ENCODE measurements around the gene MAD1L1.
A peak's percentile ranks its signal among the peaks of the same experiment; 100 is the strongest.

The MAD1L1 gene

DNA sequence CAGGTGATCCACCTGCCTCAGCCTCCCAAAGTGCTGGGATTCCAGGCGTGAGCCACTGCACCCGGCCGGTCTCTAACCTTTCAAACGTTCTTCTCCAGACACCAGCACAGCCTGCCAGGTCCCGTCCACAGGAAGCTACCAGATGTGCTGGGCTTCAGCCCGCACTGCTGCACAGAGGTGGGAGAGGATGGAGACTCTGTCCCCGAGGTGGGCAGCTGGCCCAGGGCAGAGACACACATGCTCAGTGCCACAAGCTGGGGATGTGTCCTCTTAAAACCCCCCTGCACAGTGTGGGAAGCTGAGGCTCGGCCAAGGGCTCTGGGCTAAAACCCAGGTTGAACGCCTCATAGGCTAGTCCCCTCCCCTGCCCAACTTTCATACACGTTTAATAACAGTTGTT lies 18.6 kb upstream of the MAD1L1 start:
- Histone ChIP-seq H3K27ac (ENCODE audit: low read depth, low read length) (no peak overlapping the region), H3K4me1 (ENCODE audit: control insufficient read depth, insufficient read depth, low read length) (0 out of 2 replicates have a peak, but pooled peaks cover 4% of the 10 kb centered on the region), H3K9me3 (ENCODE audit: control insufficient read depth, insufficient read depth, low read length) (no peaks in the 10 kb centered on the region), H3K36me3 (ENCODE audit: control insufficient read depth, insufficient read depth, low read length) (peaks cover 34% of the 10 kb centered on the region; the same call in 1 of the 2 replicates), H3K9ac (ENCODE audit: low read depth, low read length) (no peak overlapping the region), H3K4me3 (ENCODE audit: low read depth, low read length) (no peak overlapping the region), H3K27me3 (ENCODE audit: control insufficient read depth, insufficient read depth, low read length) (no peaks in the 10 kb centered on the region)

GRCh38 chr7:2249744-2250323 lies 17.1 kb upstream of the MAD1L1 start:
- H3K4me1 ChIP-seq (ENCODE audit: control insufficient read depth, insufficient read depth, low read length), result 0 out of 2 replicates have a peak, but pooled peaks cover 4% of the 10 kb centered on the region
- H3K4me3 ChIP-seq (ENCODE audit: low read depth, low read length), result no peak overlapping the region
- no peaks in the 10 kb centered on the region for H3K27me3 ChIP-seq (ENCODE audit: control insufficient read depth, insufficient read depth, low read length)
- H3K9ac ChIP-seq (ENCODE audit: low read depth, low read length), result no peak overlapping the region
- no peaks in the 10 kb centered on the region for H3K9me3 ChIP-seq (ENCODE audit: control insufficient read depth, insufficient read depth, low read length)
- H3K27ac ChIP-seq (ENCODE audit: low read depth, low read length), result no peak overlapping the region
- H3K36me3 ChIP-seq (ENCODE audit: control insufficient read depth, insufficient read depth, low read length), result peaks cover 32% of the 10 kb centered on the region; the same call in 1 of the 2 replicates

DNA sequence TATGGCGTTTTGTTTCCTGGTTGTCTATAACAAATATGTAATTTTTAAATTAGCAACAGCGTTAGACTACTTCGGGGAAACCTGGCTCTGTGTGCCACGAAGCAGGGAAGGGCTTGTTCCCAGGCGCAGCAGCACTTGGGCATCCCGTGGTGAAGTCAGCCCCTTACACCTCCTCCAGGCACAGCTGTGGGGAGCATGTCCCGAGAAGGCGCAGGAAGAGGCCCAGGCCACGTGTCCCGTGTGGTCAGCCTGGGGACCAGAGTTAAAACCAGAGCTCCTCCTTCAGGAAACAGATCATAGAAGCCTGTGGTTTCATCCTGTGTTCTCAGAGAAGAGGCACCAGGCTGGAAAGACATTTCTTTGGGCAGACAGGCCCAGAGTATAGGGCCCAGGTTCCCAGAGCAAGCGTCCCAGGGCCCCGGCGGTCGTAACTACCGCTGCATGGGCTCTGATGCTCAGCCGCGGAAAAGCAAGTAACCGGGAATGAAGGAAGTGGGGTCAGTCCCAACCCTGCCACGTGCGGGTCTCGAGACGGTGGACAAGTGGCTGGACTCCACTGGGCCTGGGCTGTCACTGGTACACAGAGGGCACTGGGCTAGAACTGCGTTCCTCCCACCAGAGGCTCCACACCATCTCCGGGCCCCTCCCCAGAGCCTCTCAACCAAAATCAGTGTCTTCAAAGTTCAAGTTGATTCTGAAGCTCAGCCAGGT lies 16.4 kb upstream of the MAD1L1 start:
- Histone ChIP-seq H3K9ac (ENCODE audit: low read depth, low read length) (no peak overlapping the region), H3K36me3 (ENCODE audit: control insufficient read depth, insufficient read depth, low read length) (peaks cover 26% of the 10 kb centered on the region; the same call in 1 of the 2 replicates), H3K27ac (ENCODE audit: low read depth, low read length) (peak overlapping the region; percentile 37), H3K9me3 (ENCODE audit: control insufficient read depth, insufficient read depth, low read length) (no peaks in the 10 kb centered on the region), H3K27me3 (ENCODE audit: control insufficient read depth, insufficient read depth, low read length) (no peaks in the 10 kb centered on the region), H3K4me1 (ENCODE audit: control insufficient read depth, insufficient read depth, low read length) (0 out of 2 replicates have a peak, but pooled peaks cover 4% of the 10 kb centered on the region), H3K4me3 (ENCODE audit: low read depth, low read length) (no peak overlapping the region)

GRCh38 chr7:2247141-2247995 lies 14.6 kb upstream of the MAD1L1 start:
- Histone ChIP-seq H3K27ac (ENCODE audit: low read depth, low read length) (no peak overlapping the region), H3K36me3 (ENCODE audit: control insufficient read depth, insufficient read depth, low read length) (peaks cover 26% of the 10 kb centered on the region; the same call in 1 of the 2 replicates), H3K9me3 (ENCODE audit: control insufficient read depth, insufficient read depth, low read length) (no peaks in the 10 kb centered on the region), H3K4me3 (ENCODE audit: low read depth, low read length) (no peak overlapping the region), H3K4me1 (ENCODE audit: control insufficient read depth, insufficient read depth, low read length) (peaks cover 7% of the 10 kb centered on the region), H3K27me3 (ENCODE audit: control insufficient read depth, insufficient read depth, low read length) (no peaks in the 10 kb centered on the region), H3K9ac (ENCODE audit: low read depth, low read length) (no peak overlapping the region)

DNA sequence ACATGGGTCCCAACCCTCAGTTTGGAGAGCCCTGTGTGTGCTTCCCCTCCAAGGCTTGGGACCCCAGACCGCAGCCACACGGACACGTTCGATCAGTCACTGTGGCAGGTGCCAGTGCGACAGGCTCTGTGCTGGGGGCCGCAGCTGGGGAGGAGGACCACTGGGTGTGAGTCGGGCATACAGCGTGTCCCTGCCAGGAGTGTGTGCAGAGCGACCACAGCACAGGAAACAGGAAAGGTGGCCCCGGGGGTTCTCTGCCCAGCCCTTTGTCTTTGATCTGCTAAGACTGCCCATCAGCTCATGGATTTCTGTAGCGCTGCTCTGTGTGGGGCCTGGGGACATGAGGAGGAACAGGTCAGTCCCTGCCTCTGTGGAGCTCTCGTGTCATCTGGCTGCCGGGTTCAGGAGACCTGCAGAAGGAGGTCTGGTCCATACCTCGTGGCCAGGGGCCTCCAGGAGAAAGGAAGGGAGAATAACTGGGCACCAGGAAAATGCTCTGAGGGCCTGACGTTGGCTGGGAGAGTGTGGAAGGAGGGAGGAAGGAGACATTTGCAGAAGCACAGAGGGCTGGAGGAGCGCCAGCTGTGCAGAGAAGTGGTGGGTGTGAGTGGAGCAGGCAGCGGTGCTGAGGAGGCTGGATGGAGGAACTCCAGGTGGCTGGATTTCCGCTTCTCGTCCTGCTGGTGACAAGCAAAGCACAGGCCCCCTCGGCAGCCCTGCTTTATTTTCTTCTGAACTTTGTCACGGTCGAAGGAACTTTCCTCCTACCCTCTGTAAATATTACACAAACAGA lies 13.3 kb upstream of the MAD1L1 start:
- Histone ChIP-seq H3K27me3 (ENCODE audit: control insufficient read depth, insufficient read depth, low read length) (no peaks in the 10 kb centered on the region), H3K27ac (ENCODE audit: low read depth, low read length) (no peak overlapping the region), H3K4me3 (ENCODE audit: low read depth, low read length) (no peak overlapping the region), H3K4me1 (ENCODE audit: control insufficient read depth, insufficient read depth, low read length) (peaks cover 7% of the 10 kb centered on the region), H3K36me3 (ENCODE audit: control insufficient read depth, insufficient read depth, low read length) (peaks cover 19% of the 10 kb centered on the region; the same call in 1 of the 2 replicates), H3K9ac (ENCODE audit: low read depth, low read length) (no peak overlapping the region), H3K9me3 (ENCODE audit: control insufficient read depth, insufficient read depth, low read length) (no peaks in the 10 kb centered on the region)

DNA sequence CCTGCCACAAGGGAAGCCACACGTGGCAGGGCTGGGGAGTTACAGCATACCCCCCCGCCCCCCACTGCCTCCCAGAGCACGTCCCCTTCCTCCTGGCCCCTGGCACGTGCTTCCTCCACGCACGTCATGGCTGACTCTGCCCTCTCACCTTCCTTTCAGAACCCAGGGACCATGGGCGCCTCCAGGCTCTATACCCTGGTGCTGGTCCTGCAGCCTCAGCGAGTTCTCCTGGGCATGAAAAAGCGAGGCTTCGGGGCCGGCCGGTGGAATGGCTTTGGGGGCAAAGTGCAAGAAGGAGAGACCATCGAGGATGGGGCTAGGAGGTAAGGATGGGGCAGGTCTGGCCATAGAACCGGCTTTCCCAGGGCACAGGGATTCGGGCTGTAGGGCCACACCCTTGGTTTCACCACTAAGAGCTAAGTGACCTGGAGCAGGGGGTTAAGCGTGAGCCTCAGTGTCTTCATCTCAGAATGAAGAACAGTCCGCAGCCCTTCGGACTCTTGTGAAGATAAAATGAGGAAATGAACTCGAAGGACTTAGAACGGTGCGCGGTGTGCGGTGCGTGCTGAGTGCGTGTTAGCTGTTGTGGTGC lies 11.8 kb upstream of the MAD1L1 start:
- Histone ChIP-seq H3K4me1 (ENCODE audit: control insufficient read depth, insufficient read depth, low read length) (peaks cover 7% of the 10 kb centered on the region), H3K27me3 (ENCODE audit: control insufficient read depth, insufficient read depth, low read length) (no peaks in the 10 kb centered on the region), H3K36me3 (ENCODE audit: control insufficient read depth, insufficient read depth, low read length) (peaks cover 12% of the 10 kb centered on the region), H3K9me3 (ENCODE audit: control insufficient read depth, insufficient read depth, low read length) (no peaks in the 10 kb centered on the region), H3K27ac (ENCODE audit: low read depth, low read length) (no peak overlapping the region), H3K9ac (ENCODE audit: low read depth, low read length) (no peak overlapping the region), H3K4me3 (ENCODE audit: low read depth, low read length) (no peak overlapping the region)

GRCh38 chr7:2243458-2243857 lies 10.7 kb upstream of the MAD1L1 start:
- no peak overlapping the region for H3K9ac ChIP-seq (ENCODE audit: low read depth, low read length)
- no peak overlapping the region for H3K27ac ChIP-seq (ENCODE audit: low read depth, low read length)
- no peaks in the 10 kb centered on the region for H3K27me3 ChIP-seq (ENCODE audit: control insufficient read depth, insufficient read depth, low read length)
- H3K4me3 ChIP-seq (ENCODE audit: low read depth, low read length), result peak overlapping the region; percentile 86; the same call in 1 of the 2 replicates
- H3K9me3 ChIP-seq (ENCODE audit: control insufficient read depth, insufficient read depth, low read length), result no peaks in the 10 kb centered on the region
- peaks cover 7% of the 10 kb centered on the region for H3K4me1 ChIP-seq (ENCODE audit: control insufficient read depth, insufficient read depth, low read length)
- peaks cover 20% of the 10 kb centered on the region for H3K36me3 ChIP-seq (ENCODE audit: control insufficient read depth, insufficient read depth, low read length)

GRCh38 chr7:2242541-2243429 lies 10.0 kb upstream of the MAD1L1 start:
- H3K27ac ChIP-seq (ENCODE audit: low read depth, low read length), result peak overlapping the region; percentile 74
- no peaks in the 10 kb centered on the region for H3K27me3 ChIP-seq (ENCODE audit: control insufficient read depth, insufficient read depth, low read length)
- peak overlapping the region; percentile 79 for H3K9ac ChIP-seq (ENCODE audit: low read depth, low read length)
- no peaks in the 10 kb centered on the region for H3K9me3 ChIP-seq (ENCODE audit: control insufficient read depth, insufficient read depth, low read length)
- peak overlapping the region; percentile 86 for H3K4me3 ChIP-seq (ENCODE audit: low read depth, low read length)
- H3K36me3 ChIP-seq (ENCODE audit: control insufficient read depth, insufficient read depth, low read length), result peaks cover 27% of the 10 kb centered on the region
- H3K4me1 ChIP-seq (ENCODE audit: control insufficient read depth, insufficient read depth, low read length), result peaks cover 7% of the 10 kb centered on the region

DNA sequence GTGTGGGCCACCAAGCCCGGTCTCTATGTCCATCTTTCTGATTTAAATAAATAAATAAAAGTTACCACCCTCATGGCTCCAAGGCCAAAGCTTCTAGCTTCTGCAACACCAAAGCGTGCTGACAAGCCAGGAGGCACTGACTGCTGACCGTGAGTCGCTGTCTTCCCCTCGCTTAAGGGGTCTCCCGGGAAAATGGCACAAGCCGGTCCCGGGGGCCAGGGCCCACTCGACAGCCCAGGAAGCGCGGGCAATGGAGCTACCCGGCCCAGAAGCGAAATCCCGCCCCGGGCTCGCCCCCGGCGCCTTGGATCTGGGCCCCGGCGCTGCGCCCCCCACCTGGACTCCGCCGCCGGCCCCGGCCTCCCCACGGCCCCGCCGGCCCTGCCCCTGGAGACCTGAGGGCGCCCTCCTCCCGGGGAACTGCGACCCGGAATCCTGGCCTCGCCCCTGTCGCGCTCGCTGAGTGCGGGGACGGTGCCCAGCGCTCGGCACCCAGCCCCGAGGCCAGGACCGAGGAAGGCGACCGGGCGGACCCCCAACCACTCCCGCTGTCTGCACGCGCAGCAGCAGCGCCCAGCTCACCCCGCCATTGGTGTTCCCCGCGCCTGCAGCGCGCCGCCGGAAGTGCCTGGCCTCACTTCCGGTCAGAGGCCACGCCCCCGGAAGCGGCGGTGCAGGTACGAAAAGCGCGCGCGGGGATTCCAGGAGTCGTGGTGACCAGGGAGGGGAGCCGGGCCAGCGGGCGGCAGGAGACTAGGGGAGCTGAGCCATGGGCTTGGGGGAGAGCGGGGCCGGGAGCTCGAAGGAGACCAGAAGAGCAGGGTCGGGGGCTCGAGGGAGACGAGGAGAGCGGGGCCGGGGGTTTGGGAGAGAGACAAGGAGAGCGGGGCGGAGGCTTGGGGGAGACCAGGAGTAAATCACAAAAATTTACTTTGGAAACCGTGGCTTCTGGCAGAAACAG lies 9.1 kb upstream of the MAD1L1 start, which contains the start of the genes MRM2 and NUDT1:
MRM2 (minus strand) TSS at position 626 of the 961 bp plus-strand sequence; CDS start at position 590, 36 bp downstream.
NUDT1 (plus strand) TSS at position 647 of the 961 bp plus-strand sequence. CDS start 2,349 bp downstream, outside the sequence.
- peak within 1 kb of the TSS; percentile 86 for H3K4me3 ChIP-seq (ENCODE audit: low read depth, low read length)
- no peaks in the 10 kb centered on the region for H3K27me3 ChIP-seq (ENCODE audit: control insufficient read depth, insufficient read depth, low read length)
- no peaks in the 10 kb centered on the region for H3K9me3 ChIP-seq (ENCODE audit: control insufficient read depth, insufficient read depth, low read length)
- peaks cover 4% of the 10 kb centered on the region for H3K4me1 ChIP-seq (ENCODE audit: control insufficient read depth, insufficient read depth, low read length)
- H3K27ac ChIP-seq (ENCODE audit: low read depth, low read length), result peak within 1 kb of the TSS; percentile 74
- peak within 1 kb of the TSS; percentile 79 for H3K9ac ChIP-seq (ENCODE audit: low read depth, low read length)
- H3K36me3 ChIP-seq (ENCODE audit: control insufficient read depth, insufficient read depth, low read length), result peaks cover 35% of the 10 kb centered on the region
